ENCODE measurements around the gene SLAIN1.

DNA sequence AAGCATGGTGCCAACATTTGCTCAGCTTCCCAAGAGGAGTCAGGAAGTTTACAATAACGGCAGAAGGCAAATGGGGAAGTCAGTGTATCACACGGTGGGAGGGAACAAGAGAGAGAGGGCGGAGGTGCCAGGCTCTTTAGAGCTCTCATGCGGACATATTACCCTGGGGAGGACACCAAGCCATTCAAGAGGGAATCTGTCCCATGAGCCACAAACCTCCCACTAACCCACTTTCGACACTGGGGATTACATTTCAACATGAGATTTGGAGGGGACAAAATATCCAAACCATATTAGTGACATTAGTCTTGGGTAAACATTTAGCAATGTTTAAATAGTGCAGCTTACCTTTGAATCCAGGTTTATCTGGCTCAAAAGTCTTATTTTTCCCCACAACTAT, 69.9 kb downstream of the SLAIN1 start:
- no peak for TF ChIP-seq POLR2A (IDR thresholded peaks at IDR 0.05)
- TF ChIP-seq, protein P1, sequence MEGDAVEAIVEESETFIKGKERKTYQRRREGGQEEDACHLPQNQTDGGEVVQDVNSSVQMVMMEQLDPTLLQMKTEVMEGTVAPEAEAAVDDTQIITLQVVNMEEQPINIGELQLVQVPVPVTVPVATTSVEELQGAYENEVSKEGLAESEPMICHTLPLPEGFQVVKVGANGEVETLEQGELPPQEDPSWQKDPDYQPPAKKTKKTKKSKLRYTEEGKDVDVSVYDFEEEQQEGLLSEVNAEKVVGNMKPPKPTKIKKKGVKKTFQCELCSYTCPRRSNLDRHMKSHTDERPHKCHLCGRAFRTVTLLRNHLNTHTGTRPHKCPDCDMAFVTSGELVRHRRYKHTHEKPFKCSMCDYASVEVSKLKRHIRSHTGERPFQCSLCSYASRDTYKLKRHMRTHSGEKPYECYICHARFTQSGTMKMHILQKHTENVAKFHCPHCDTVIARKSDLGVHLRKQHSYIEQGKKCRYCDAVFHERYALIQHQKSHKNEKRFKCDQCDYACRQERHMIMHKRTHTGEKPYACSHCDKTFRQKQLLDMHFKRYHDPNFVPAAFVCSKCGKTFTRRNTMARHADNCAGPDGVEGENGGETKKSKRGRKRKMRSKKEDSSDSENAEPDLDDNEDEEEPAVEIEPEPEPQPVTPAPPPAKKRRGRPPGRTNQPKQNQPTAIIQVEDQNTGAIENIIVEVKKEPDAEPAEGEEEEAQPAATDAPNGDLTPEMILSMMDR (IDR thresholded peaks at IDR 0.05), result no peak
